ENCODE results near the gene EFCAB11. TPM values are rescaled to one million over a fixed set of nuclear protein-coding genes. Genes with fewer than 3 reads are reported as not detected.

Gene EFCAB11
- total and polyA plus RNA-seq, 9 of the 15 experiments (the other 6 are each of a cell fraction or from before 2014, with no cell fraction given), result 13.4 to 37.9 (median 17.4) TPM

GRCh38 chr14:89805501-89805900, 149.0 kb downstream of the EFCAB11 start (continued):
- TF ChIP-seq ARID4B (CRISPR knock-in tag; IDR thresholded peaks at IDR 0.05), result no peak
- no peak for TF ChIP-seq EGR1 (conservative IDR thresholded peaks at IDR 0.05)
- TF ChIP-seq ZBTB8A (IDR thresholded peaks at IDR 0.05; ENCODE audit: partially characterized antibody), result no peak
- no peak for TF ChIP-seq E2F4 (CRISPR knock-in tag; IDR thresholded peaks at IDR 0.05; ENCODE audit: low read depth)
- TF ChIP-seq HMG20B (CRISPR knock-in tag; IDR thresholded peaks at IDR 0.05), result no peak
- TF ChIP-seq DLX4 (CRISPR knock-in tag; IDR thresholded peaks at IDR 0.05), result no peak
- no peak for TF ChIP-seq ZNF347 (CRISPR knock-in tag; IDR thresholded peaks at IDR 0.05; ENCODE audit: low read depth)
- TF ChIP-seq RBM15 (IDR thresholded peaks at IDR 0.05; ENCODE audit: insufficient read depth, low read length), result no peak
